Measurements from ENCODE around the gene EXO1.

Gene EXO1

GRCh38 chr1:241857131-241857530 is 9.1 kb downstream of the EXO1 start:
- no peak for TF ChIP-seq CTCF (IDR thresholded peaks at IDR 0.05; ENCODE audit: low read depth, low read length)
- H3K4me3 ChIP-seq (ENCODE audit: low read depth, low read length), result no peak overlapping the region

- no peak for TF ChIP-seq CTCF (IDR thresholded peaks at IDR 0.05; ENCODE audit: low read depth, low read length)
- H3K4me3 ChIP-seq (ENCODE audit: low read depth, low read length), result no peak overlapping the region
These were observed 12.9 kb downstream of the EXO1 start for GRCh38 chr1:241860922-241861321.

GRCh38 chr1:241869022-241869421 is 21.0 kb downstream of the EXO1 start:
- H3K4me3 ChIP-seq (ENCODE audit: low read depth, low read length), result no peak overlapping the region
- no peak for TF ChIP-seq CTCF (IDR thresholded peaks at IDR 0.05; ENCODE audit: low read depth, low read length)

GRCh38 chr1:241870336-241870735 is 22.3 kb downstream of the EXO1 start:
- no peak for TF ChIP-seq CTCF (IDR thresholded peaks at IDR 0.05; ENCODE audit: low read depth, low read length)

GRCh38 chr1:241870746-241871430 is 22.9 kb downstream of the EXO1 start:
- H3K4me3 ChIP-seq (ENCODE audit: low read depth, low read length), result no peak overlapping the region
- no peak for TF ChIP-seq CTCF (IDR thresholded peaks at IDR 0.05; ENCODE audit: low read depth, low read length)

More at GRCh38 chr1:241870336-241870735, 22.3 kb downstream of the EXO1 start:
- no peak overlapping the region for H3K4me3 ChIP-seq (ENCODE audit: low read depth, low read length)

GRCh38 chr1:241881440-241881839 is 33.4 kb downstream of the EXO1 start:
- no peak overlapping the region for H3K4me3 ChIP-seq (ENCODE audit: low read depth, low read length)
- no peak for TF ChIP-seq CTCF (IDR thresholded peaks at IDR 0.05; ENCODE audit: low read depth, low read length)

DNA sequence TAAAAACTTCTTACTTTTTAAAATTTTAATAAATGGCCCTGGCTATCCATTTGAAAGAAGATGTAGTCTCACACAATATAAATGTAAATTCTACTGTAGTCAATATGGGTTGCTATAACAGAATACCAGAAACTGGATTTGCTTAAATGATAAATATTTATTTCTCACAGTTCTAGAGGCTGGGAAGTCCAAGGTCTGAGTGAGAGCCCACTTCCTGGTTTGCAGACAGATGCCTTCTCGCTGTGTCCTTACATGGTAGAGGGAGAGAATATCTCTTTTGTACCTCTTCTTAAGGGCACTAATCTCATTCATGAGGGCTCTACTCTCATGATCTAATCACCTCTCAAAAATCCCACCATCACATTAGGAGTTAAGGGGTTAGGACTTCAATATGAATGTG is 35.2 kb downstream of the EXO1 start:
- no peak for TF ChIP-seq CTCF (IDR thresholded peaks at IDR 0.05; ENCODE audit: low read depth, low read length)

More for the DNA sequence above, 35.2 kb downstream of the EXO1 start:
- H3K4me3 ChIP-seq (ENCODE audit: low read depth, low read length), result no peak overlapping the region
